H1 (cell line): Measurements from ENCODE around the gene KIF26A. TPM values are rescaled to one million over a fixed set of nuclear protein-coding genes. Genes with fewer than 3 reads are reported as not detected.

Experiments used
- CTCF ChIA-PET: fragments of 300-600 bp; sonication (Branson Sonifier 250); formaldehyde crosslinking; loops from one replicate; lab custom pipeline; 2021; ENCODE audit not compliant: partially characterized antibody; lab: Charles Lee
- POLR2A ChIA-PET: fragments of 300-600 bp; sonication (Branson Sonifier 250); formaldehyde crosslinking; loops from one replicate; lab custom pipeline; 2021; ENCODE audit warnings: inconsistent platforms; ENCODE audit not compliant: partially characterized antibody; lab: Charles Lee
- DNase-seq, 2 experiments: peaks; one replicate each; pipeline versions ENCODE4 v3.0.0 to v3.0.0-alpha.2; 2010 to 2022; ENCODE audit warnings: low spot score in 2 of 2, low read depth in 1 of 2, mixed read lengths in 1 of 2
- FAIRE-seq: peaks from 2 replicates; lab custom pipeline; 2011; peaks lifted over from hg19 to GRCh38; lab: Jason Lieb, UNC
- H2AFZ ChIP-seq: 2 replicates; pipeline ENCODE4 v1.8.1; 2012; ENCODE audit warnings: low read length, inconsistent platforms
- H2AK5ac ChIP-seq: 2 replicates; pipeline ENCODE4 v1.6.1; 2013; ENCODE audit warnings: low read depth, low read length
- H2BK120ac ChIP-seq: replicated peaks from 2 replicates; pipeline ENCODE3; 2013; ENCODE audit warnings: low read depth, low read length, inconsistent platforms
- H2BK12ac ChIP-seq: 2 replicates; pipeline ENCODE4 v1.6.1; 2013; ENCODE audit warnings: low read depth, low read length
- H2BK15ac ChIP-seq: 2 replicates; pipeline ENCODE4 v1.6.1; 2013; ENCODE audit warnings: low read length
- H2BK20ac ChIP-seq: 2 replicates; pipeline ENCODE4 v1.6.1; 2013; ENCODE audit warnings: low read length
- H2BK5ac ChIP-seq: 2 replicates; pipeline ENCODE4 v1.6.1; 2013; ENCODE audit warnings: low read depth, low read length
- H3K14ac ChIP-seq: 2 replicates; pipeline ENCODE4 v1.6.1; 2013; ENCODE audit warnings: inconsistent platforms; ENCODE audit not compliant: insufficient read length
- H3K18ac ChIP-seq: 2 replicates; pipeline ENCODE4 v1.6.1; 2013; ENCODE audit warnings: low read length; ENCODE audit errors: extremely low read depth
- H3K23ac ChIP-seq: 2 replicates; pipeline ENCODE4 v1.6.1; 2013; ENCODE audit warnings: inconsistent platforms; ENCODE audit not compliant: insufficient read length
- H3K23me2 ChIP-seq: 2 replicates; pipeline ENCODE4 v1.6.1; 2013; ENCODE audit warnings: low read depth, low read length
- H3K27ac ChIP-seq: 2 replicates; pipeline ENCODE4 v1.6.1; 2011; ENCODE audit warnings: low read depth, low read length, inconsistent platforms
- H3K27me3 ChIP-seq, 4 experiments: replicated peaks in 1 of 4; 1 replicate in 1 of 4; 2 replicates in 3 of 4; pipeline versions ENCODE4 v1.6.1 to v1.8.1; 2011 to 2013; ENCODE audit warnings: low read length in 3 of 4, mild to moderate bottlenecking in 3 of 4, inconsistent platforms in 2 of 4, mixed read lengths in 2 of 4, moderate library complexity in 1 of 4; ENCODE audit not compliant: control insufficient read depth in 3 of 4, insufficient read depth in 3 of 4; ENCODE audit errors: extremely low read depth in 1 of 4
- H3K36me3 ChIP-seq, 4 experiments: 2 replicates each; pipeline versions ENCODE4 v1.6.1 to v1.8.1; 2011 to 2013; ENCODE audit warnings: mild to moderate bottlenecking in 4 of 4, low read length in 3 of 4, moderate library complexity in 2 of 4, control low read depth in 1 of 4, inconsistent platforms in 1 of 4; ENCODE audit not compliant: insufficient read depth in 4 of 4, control insufficient read depth in 2 of 4
- H3K4ac ChIP-seq: replicated peaks from 2 replicates; pipeline ENCODE3; 2013; ENCODE audit warnings: low read length, low read depth, mixed read lengths, inconsistent platforms; ENCODE audit not compliant: insufficient read length
- H3K4me1 ChIP-seq, 4 experiments: replicated peaks in 1 of 4; 1 replicate in 1 of 4; 2 replicates in 3 of 4; pipeline versions ENCODE4 v1.6.1 to v1.8.1; 2011 to 2013; ENCODE audit warnings: low read length in 3 of 4, inconsistent platforms in 2 of 4, mixed read lengths in 1 of 4; ENCODE audit not compliant: insufficient read depth in 4 of 4, control insufficient read depth in 3 of 4
- H3K4me2 ChIP-seq, 2 experiments: 2 replicates each; pipeline versions ENCODE4 v1.6.1 to v1.8.1; 2011 to 2013; ENCODE audit warnings: low read depth in 2 of 2, low read length in 2 of 2, control low read depth in 1 of 2, inconsistent platforms in 1 of 2, mild to moderate bottlenecking in 1 of 2; ENCODE audit not compliant: insufficient read depth in 1 of 2
- H3K4me3 ChIP-seq, 4 experiments: fragments of 200-600, 300-600 bp in 1 of 4; sonication (generic), shearing (Covaris generic), sonication (Bioruptor Twin) in 1 of 4; 2 replicates each; pipeline versions ENCODE4 v1.5.1 to v1.8.1; 2011 to 2016; ENCODE audit warnings: low read length in 4 of 4, low read depth in 3 of 4, control low read depth in 2 of 4, inconsistent platforms in 2 of 4, mild to moderate bottlenecking in 2 of 4, mixed read lengths in 1 of 4, moderate library complexity in 1 of 4; ENCODE audit not compliant: insufficient read depth in 2 of 4; ENCODE audit errors: extremely low read depth in 1 of 4
- H3K56ac ChIP-seq: replicated peaks from 2 replicates; pipeline ENCODE3; 2013; ENCODE audit warnings: low read depth, mild to moderate bottlenecking, mixed read lengths, low read length, inconsistent platforms; ENCODE audit not compliant: insufficient read length
- H3K79me1 ChIP-seq: 2 replicates; pipeline ENCODE4 v1.6.1; 2013; ENCODE audit warnings: low read depth, low read length, control low read depth
- H3K79me2 ChIP-seq, 2 experiments: 2 replicates each; pipeline versions ENCODE4 v1.6.1 to v1.8.1; 2012 to 2013; ENCODE audit warnings: low read length in 2 of 2, mild to moderate bottlenecking in 2 of 2, inconsistent platforms in 1 of 2; ENCODE audit not compliant: insufficient read depth in 2 of 2, control insufficient read depth in 1 of 2
- H3K9ac ChIP-seq, 4 experiments: replicated peaks in 1 of 4; 1 replicate in 1 of 4; 2 replicates in 3 of 4; pipeline versions ENCODE4 v1.6.1 to v1.8.1; 2011 to 2013; ENCODE audit warnings: low read depth in 3 of 4, low read length in 3 of 4, control low read depth in 2 of 4, mild to moderate bottlenecking in 2 of 4, moderate library complexity in 2 of 4, inconsistent platforms in 1 of 4; ENCODE audit errors: extremely low read depth in 1 of 4
- H3K9me3 ChIP-seq, 2 experiments: 2 replicates each; pipeline versions ENCODE4 v1.6.1 to v1.8.1; 2012 to 2013; ENCODE audit warnings: mild to moderate bottlenecking in 2 of 2, moderate library complexity in 2 of 2, control low read depth in 1 of 2, inconsistent platforms in 1 of 2, low read depth in 1 of 2, low read length in 1 of 2, mixed read lengths in 1 of 2; ENCODE audit not compliant: insufficient read depth in 2 of 2
- H4K20me1 ChIP-seq, 2 experiments: replicated peaks in 1 of 2; 2 replicates each; pipeline versions ENCODE3 to v1.8.1; 2011 to 2013; ENCODE audit warnings: inconsistent platforms in 2 of 2, low read length in 2 of 2, mild to moderate bottlenecking in 1 of 2; ENCODE audit not compliant: insufficient read depth in 2 of 2, control insufficient read depth in 1 of 2
- H4K5ac ChIP-seq: 2 replicates; pipeline ENCODE4 v1.6.1; 2013; ENCODE audit warnings: low read length, low read depth, mixed read lengths, inconsistent platforms; ENCODE audit not compliant: insufficient read length
- H4K8ac ChIP-seq: 2 replicates; pipeline ENCODE4 v1.8.0; 2013; ENCODE audit warnings: mild to moderate bottlenecking, moderate library complexity, low read length, inconsistent platforms; ENCODE audit not compliant: insufficient read depth; ENCODE audit errors: extremely low read depth
- H4K91ac ChIP-seq: replicated peaks from 2 replicates; pipeline ENCODE3; 2013; ENCODE audit warnings: low read length, mixed read lengths, inconsistent platforms; ENCODE audit not compliant: insufficient read length
- WGBS, 2 experiments: shearing (Covaris generic) in 1 of 2; methylation state at CpG; one replicate each; pipeline versions ENCODE4 v1.1.6 to v1.1.7; 2013 to 2015; ENCODE audit warnings: low lambda C conversion rate in 2 of 2, mixed read lengths in 2 of 2, inconsistent platforms in 1 of 2, low coverage in 1 of 2, missing lambda C conversion rate in 1 of 2; ENCODE audit not compliant: insufficient replicate concordance in 2 of 2, insufficient coverage in 1 of 2, insufficient read length in 1 of 2; ENCODE audit errors: extremely low coverage in 1 of 2, missing lambda C conversion rate in 1 of 2; 5-methylcytosine and 5-hydroxymethylcytosine counted together
- polyA plus RNA-seq, 7 experiments: library from polyadenylated mRNA; depleted of rRNA in 3 of 7; stranded (reverse) in 5 of 7; unstranded in 2 of 7; fragments of >200 nt in 5 of 7; fragments of 200-250 nt in 2 of 7; gene quantifications; 1 replicate in 5 of 7; 2 replicates in 1 of 7; 4 replicates in 1 of 7; pipeline versions ENCODE4 v1.2.1 to v1.2.3, GENCODE V29; 2011 to 2013; ENCODE audit warnings: missing spikeins in 2 of 7, mixed read lengths in 2 of 7
- total RNA-seq: library from RNA; stranded (reverse); fragmentation: NEBNext Ultra II Directional; extraction: Animal tissue kit (Norgen Biotek cat#: 25700); gene quantifications from 2 replicates; pipeline ENCODE4 v1.2.1, GENCODE V29; 2021

The KIF26A gene
- total and polyA plus RNA-seq, 2 of the 8 experiments (the other 6 are each of a cell fraction or from before 2014, with no cell fraction given): 11.5 to 41.6 TPM

- no peaks in the 10 kb centered on the region for H3K36me3 ChIP-seq
- no peak for DNase-seq
- H3K27me3 ChIP-seq: no peaks in the 10 kb centered on the region
- no peak for FAIRE-seq
- 87% methylated on average over 8 of the region's 8 CpGs; no CpG with 5 or more reads in 1 of the 2 experiments for WGBS, 2 experiments
- H2BK12ac ChIP-seq: no peak overlapping the region
- H3K9ac ChIP-seq: no peak overlapping the region
- no peaks in the 10 kb centered on the region for H4K20me1 ChIP-seq
- H3K79me2 ChIP-seq: no peaks in the 10 kb centered on the region
- no peak overlapping the region; the same call in 1 of the 2 replicates for H3K18ac ChIP-seq
- no peak overlapping the region for H3K27ac ChIP-seq
- no peaks in the 10 kb centered on the region for H3K9me3 ChIP-seq
- H2BK120ac ChIP-seq: no peak overlapping the region
- 0 out of 2 replicates have a peak overlapping the region, but pooled peaks have one; percentile 13 for H2BK20ac ChIP-seq
- H3K4ac ChIP-seq: no peak overlapping the region
- H3K23ac ChIP-seq: no peak overlapping the region
- H3K4me1 ChIP-seq: peaks cover 0 to 15% (median 6%) of the 10 kb centered on the region in 4 experiments; a peak in 5 of 7 replicates
- CTCF ChIA-PET: interaction anchor here (0.6 to 4.6 kb wide), 34 partner anchors 10 to 764 kb away, joined by 3 to 14 read pairs (median 4); no protein-coding TSS in a partner anchor
- H4K5ac ChIP-seq: no peak overlapping the region
- no peak overlapping the region for H2AFZ ChIP-seq
- no peak overlapping the region for H4K8ac ChIP-seq
- H3K4me3 ChIP-seq: no peak overlapping the region
- no peak overlapping the region for H2BK15ac ChIP-seq
- no peak overlapping the region for H3K56ac ChIP-seq
- H3K14ac ChIP-seq: no peak overlapping the region
- H2BK5ac ChIP-seq: no peak overlapping the region
- no peaks in the 10 kb centered on the region for H3K79me1 ChIP-seq
- POLR2A ChIA-PET: interaction anchor here (1.4 kb wide), 1 partner anchor 13 kb away, joined by 4 read pairs; no protein-coding TSS in a partner anchor
- H4K91ac ChIP-seq: no peak overlapping the region
- no peak overlapping the region for H3K4me2 ChIP-seq
- no peak overlapping the region for H2AK5ac ChIP-seq
- H3K23me2 ChIP-seq: no peaks in the 10 kb centered on the region
These were observed 85.7 kb downstream of the KIF26A start for GRCh38 chr14:104224131-104224505.
